Sigmoid colon (tissue), 7 donors: ENCODE measurements around the gene ITGA7. TPM values are rescaled to one million over a fixed set of nuclear protein-coding genes. Genes with fewer than 3 reads are reported as not detected.

ENCODE experiments used
- DNase-seq: peaks from one replicate; pipeline ENCODE4 v3.0.0-alpha.2; 2019
- H3K27ac ChIP-seq, 4 donors: fragments of 200-600 bp; sonication (generic); one replicate each; pipeline ENCODE4 v1.5.1; 2016 to 2019; ENCODE audit warnings: mild to moderate bottlenecking in 1 of 4
- H3K27me3 ChIP-seq, 3 donors: fragments of 200-600 bp; sonication (generic); one replicate each; pipeline ENCODE4 v1.5.1; 2019; ENCODE audit warnings: mild to moderate bottlenecking in 1 of 3
- H3K36me3 ChIP-seq, 4 donors: fragments of 200-600 bp; sonication (generic); one replicate each; pipeline ENCODE4 v1.5.1; 2016 to 2019
- H3K4me1 ChIP-seq, 4 donors: fragments of 200-600 bp; sonication (generic); one replicate each; pipeline ENCODE4 v1.5.1; 2017 to 2019
- H3K4me3 ChIP-seq, 4 donors: fragments of 200-600 bp; sonication (generic); one replicate each; pipeline ENCODE4 v1.5.1; 2017 to 2019; ENCODE audit warnings: mild to moderate bottlenecking in 2 of 4, moderate library complexity in 1 of 4
- H3K9me3 ChIP-seq, 4 donors: fragments of 200-600 bp in 3 of 4; sonication (generic) in 3 of 4; one replicate each; pipeline versions ENCODE4 v1.5.1 to v1.6.1; 2013 to 2019
- CTCF ChIP-seq, 4 experiments: fragments of 450-650 bp in 3 of 4; fragments of 200-600 bp in 1 of 4; IDR thresholded peaks; one replicate each; pipeline ENCODE4 v1.5.1; 2016 to 2019; ENCODE audit warnings: antibody characterized with exemption in 4 of 4, mild to moderate bottlenecking in 3 of 4, moderate library complexity in 2 of 4
- EP300 ChIP-seq, 4 donors: sonication (generic); formaldehyde crosslinking; IDR thresholded peaks; one replicate each; pipeline ENCODE4 v1.6.1; 2017; ENCODE audit warnings: antibody characterized with exemption in 4 of 4
- POLR2A ChIP-seq, 2 donors: fragments of 450-650 bp; IDR thresholded peaks; one replicate each; pipeline ENCODE4 v1.6.1; 2016; ENCODE audit warnings: antibody characterized with exemption in 2 of 2, mild to moderate bottlenecking in 2 of 2, moderate library complexity in 2 of 2
- POLR2AphosphoS5 ChIP-seq, 4 donors: sonication (generic); formaldehyde crosslinking; IDR thresholded peaks; one replicate each; pipeline ENCODE4 v1.6.1; 2017; ENCODE audit warnings: antibody characterized with exemption in 4 of 4
- WGBS, 2 donors: extraction: QIAGEN DNeasy Blood & Tissue Kit; methylation state at CpG; one replicate each; pipeline ENCODE4 v1.1.7; 2013; 5-methylcytosine and 5-hydroxymethylcytosine counted together
- intact Hi-C: fragments of 100-400 bp; cut with DNase I; formaldehyde crosslinking; loops from one replicate; pipeline ENCODE4 v1.15.1; 2023
- polyA plus RNA-seq, 3 donors: library from polyadenylated mRNA; stranded (reverse); fragments of 200-250 nt; gene quantifications; one replicate each; pipeline ENCODE4 v1.2.3, GENCODE V29; 2013
- total RNA-seq, 4 donors: library from RNA; depleted of rRNA; stranded (reverse); fragments of >200 nt; gene quantifications; one replicate each; pipeline ENCODE4 v1.1.0, GENCODE V29; 2016
- donor health status: healthy with polysubstance abuse.
- donor health status: Bipolar disorder and iron deficiency.
- donor health status: healthy.

The ITGA7 gene
- total and polyA plus RNA-seq, 7 donors: 1.8 to 588 (median 66.6) TPM

- Histone ChIP-seq H3K4me3 (no peak overlapping the region), H3K27ac (no peak overlapping the region), H3K36me3 (peaks cover 47 to 84% (median 60%) of the 10 kb centered on the region in 4 donors), H3K4me1 (no peaks in the 10 kb centered on the region), H3K27me3 (no peaks in the 10 kb centered on the region), H3K9me3 (no peaks in the 10 kb centered on the region)
- TF ChIP-seq CTCF (IDR thresholded peaks at IDR 0.05) (no peak), POLR2A (IDR thresholded peaks at IDR 0.05) (no peak), POLR2AphosphoS5 (IDR thresholded peaks at IDR 0.05) (no peak), EP300 (IDR thresholded peaks at IDR 0.05) (no peak)
- 95% methylated on average over 12 of the region's 12 CpGs for WGBS, 2 donors
- peak; percentile 35 for DNase-seq
- intact Hi-C loops: no loop called here
Measured at GRCh38 chr12:55692631-55693322, 14.9 kb downstream of the ITGA7 start.

GRCh38 chr12:55688716-55689655 is 18.7 kb downstream of the ITGA7 start:
- Histone ChIP-seq H3K4me1 (no peaks in the 10 kb centered on the region), H3K27ac (peak overlapping the region in 1 of 4 donors; percentile 2), H3K36me3 (peaks cover 31 to 79% (median 41%) of the 10 kb centered on the region in 4 donors), H3K9me3 (no peaks in the 10 kb centered on the region), H3K27me3 (no peaks in the 10 kb centered on the region), H3K4me3 (no peak overlapping the region)
- intact Hi-C loops: no loop called here
- TF ChIP-seq EP300 (IDR thresholded peaks at IDR 0.05): no peak
- TF ChIP-seq POLR2AphosphoS5 (IDR thresholded peaks at IDR 0.05): no peak
- no peak for TF ChIP-seq CTCF (IDR thresholded peaks at IDR 0.05)
- TF ChIP-seq POLR2A (IDR thresholded peaks at IDR 0.05): no peak
- DNase-seq: peak; percentile 53
- 87 to 93% methylated on average over 16 of the region's 16 CpGs for WGBS, 2 donors

GRCh38 chr12:55687746-55688145 is 20.0 kb downstream of the ITGA7 start:
- intact Hi-C loops: no loop called here

More at GRCh38 chr12:55687746-55688145, 20.0 kb downstream of the ITGA7 start:
- DNase-seq: peak; percentile 43
- H3K27ac ChIP-seq: peak overlapping the region in 1 of 4 donors; percentile 5
- H3K27me3 ChIP-seq: no peaks in the 10 kb centered on the region
- H3K4me1 ChIP-seq: no peaks in the 10 kb centered on the region
- no peaks in the 10 kb centered on the region for H3K9me3 ChIP-seq
- peaks cover 19 to 67% (median 30%) of the 10 kb centered on the region in 4 donors for H3K36me3 ChIP-seq
- H3K4me3 ChIP-seq: no peak overlapping the region
- TF ChIP-seq POLR2A (IDR thresholded peaks at IDR 0.05): no peak
- no peak for TF ChIP-seq EP300 (IDR thresholded peaks at IDR 0.05)
- TF ChIP-seq POLR2AphosphoS5 (IDR thresholded peaks at IDR 0.05): no peak
- no peak for TF ChIP-seq CTCF (IDR thresholded peaks at IDR 0.05)
